KOPT-K1 (cell line): ENCODE measurements around the gene ASIC1.

ENCODE experiments used
- H3K27ac ChIP-seq: fragments of 200-600 bp; sonication (generic); 2 replicates; pipeline ENCODE4 v1.5.1; 2016; ENCODE audit warnings: antibody characterized with exemption, mild to moderate bottlenecking, low read depth, low read length; ENCODE audit not compliant: poor library complexity, severe bottlenecking
- H3K36me3 ChIP-seq: fragments of 200-600 bp; sonication (generic); 2 replicates; pipeline ENCODE4 v1.5.1; 2017; ENCODE audit warnings: antibody characterized with exemption, mild to moderate bottlenecking, low read length, moderate library complexity; ENCODE audit not compliant: insufficient read depth
- H3K9me3 ChIP-seq: fragments of 200-600 bp; sonication (generic); 2 replicates; pipeline ENCODE4 v1.5.1; 2017; ENCODE audit warnings: antibody characterized with exemption, low read length, mild to moderate bottlenecking; ENCODE audit not compliant: insufficient read depth, poor library complexity, severe bottlenecking

The ASIC1 gene

DNA sequence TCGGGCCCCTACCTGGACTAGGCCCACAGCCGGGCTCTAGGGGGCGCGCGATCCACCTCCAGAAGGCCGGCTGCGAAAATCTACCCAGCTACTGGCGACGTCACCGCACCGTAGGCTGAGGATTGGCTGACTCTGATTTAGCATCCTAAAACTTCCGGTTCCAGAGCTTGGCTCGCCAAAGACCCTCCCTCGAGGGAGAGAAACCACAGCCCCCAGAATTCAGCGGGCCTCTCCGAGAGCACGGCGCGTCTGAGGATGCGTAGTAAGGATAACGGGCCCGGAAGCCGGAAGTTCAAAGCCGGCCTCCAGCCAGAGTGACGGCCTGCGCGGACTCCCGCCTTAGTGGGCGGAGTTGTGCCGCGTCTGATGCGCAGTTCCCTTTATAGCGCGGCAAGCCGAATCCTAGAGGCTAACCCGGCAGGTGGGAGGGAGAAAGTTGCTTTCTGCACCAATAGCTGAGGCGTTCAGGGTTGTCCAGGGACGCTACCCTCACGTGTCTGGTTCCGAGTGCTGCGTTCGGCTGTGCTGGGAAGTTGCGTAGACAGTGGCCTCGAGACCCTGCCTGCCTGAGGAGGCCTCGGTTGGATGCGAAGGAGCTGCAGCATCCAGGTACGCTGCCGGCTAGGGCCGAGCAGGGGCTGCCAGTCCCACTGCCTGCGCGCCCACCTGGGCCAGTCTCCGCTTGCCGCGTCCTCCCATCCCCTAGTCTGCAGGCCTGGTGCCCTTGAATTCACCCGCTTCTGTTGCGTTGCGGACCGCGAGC lies 54.5 kb downstream of the ASIC1 start, which contains the start of gene COX14:
Gene COX14, plus strand, starts transcription at position 544 of the 763 bp plus-strand sequence. CDS start 7,808 bp downstream, outside the sequence.
- Histone ChIP-seq H3K27ac (peak within 1 kb of the TSS; percentile 70), H3K9me3 (no peaks in the 10 kb centered on the region), H3K36me3 (peaks cover 17% of the 10 kb centered on the region)

DNA sequence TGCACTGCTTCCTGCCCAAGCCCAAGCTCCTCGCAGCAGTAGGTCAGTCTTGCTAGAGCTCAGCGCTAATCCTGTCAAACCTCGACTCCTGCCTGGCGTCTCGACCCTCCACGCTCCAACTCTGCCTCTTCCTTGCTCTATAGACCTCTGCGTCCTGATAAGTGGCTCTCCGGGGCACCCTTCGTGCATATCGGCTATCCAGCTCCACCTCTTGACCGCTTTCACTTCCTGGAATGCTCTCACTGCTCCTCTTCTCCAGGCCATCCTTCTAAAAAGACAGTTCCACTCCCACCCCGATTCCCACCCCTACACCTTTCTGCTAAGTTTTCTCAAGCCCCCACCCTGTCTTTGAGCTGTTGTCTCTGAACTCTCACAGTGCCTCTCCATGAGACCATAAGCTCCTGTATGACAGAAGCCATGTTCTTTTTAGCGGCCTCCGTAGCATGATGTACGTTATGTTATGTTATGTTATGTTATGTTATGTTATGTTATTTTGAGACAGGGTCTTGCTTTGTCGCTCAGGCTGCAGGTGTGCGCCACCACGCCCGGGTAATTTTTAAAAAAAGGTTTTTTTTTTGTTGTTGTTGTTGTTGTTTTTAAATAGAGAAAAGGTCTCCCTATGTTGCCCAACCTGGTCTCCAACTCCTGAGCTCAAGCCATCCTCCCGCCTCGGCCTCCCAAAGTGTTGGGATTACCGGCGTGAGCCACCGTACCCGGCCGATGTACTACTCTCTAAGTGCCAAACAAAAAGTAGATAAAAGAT lies 55.2 kb downstream of the ASIC1 start:
- H3K36me3 ChIP-seq = peaks cover 24% of the 10 kb centered on the region
- peak overlapping the region; percentile 70 for H3K27ac ChIP-seq
- H3K9me3 ChIP-seq = no peaks in the 10 kb centered on the region

DNA sequence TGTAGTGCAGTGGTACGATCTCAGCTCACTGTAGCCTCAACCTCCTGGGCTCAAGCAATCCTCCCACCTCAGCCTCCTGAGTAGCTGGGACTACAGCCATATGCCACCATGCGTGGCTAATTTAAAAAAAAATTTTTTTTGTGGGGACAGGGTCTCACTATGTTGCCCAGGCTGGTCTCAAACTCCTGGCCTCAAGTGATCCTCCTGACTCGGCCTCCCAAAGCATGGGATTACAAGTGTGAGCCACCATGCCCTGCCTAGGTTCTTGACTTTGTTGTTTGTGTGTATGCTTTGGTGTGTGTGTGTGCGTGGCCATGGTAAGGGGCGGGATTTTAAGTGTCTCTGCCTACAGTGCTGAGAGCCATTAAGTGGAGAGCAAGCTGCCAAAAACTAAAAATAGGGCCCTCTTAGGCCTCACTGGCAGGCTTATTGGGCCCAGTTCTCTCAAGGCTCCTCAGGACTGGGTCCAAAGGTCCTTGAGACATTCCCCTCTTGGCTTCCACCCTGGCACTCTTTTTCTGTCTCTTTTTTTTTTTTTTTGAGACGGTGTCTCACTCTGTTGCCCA lies 59.7 kb downstream of the ASIC1 start:
- H3K36me3 ChIP-seq = peaks cover 55% of the 10 kb centered on the region
- H3K27ac ChIP-seq = no peak overlapping the region

DNA sequence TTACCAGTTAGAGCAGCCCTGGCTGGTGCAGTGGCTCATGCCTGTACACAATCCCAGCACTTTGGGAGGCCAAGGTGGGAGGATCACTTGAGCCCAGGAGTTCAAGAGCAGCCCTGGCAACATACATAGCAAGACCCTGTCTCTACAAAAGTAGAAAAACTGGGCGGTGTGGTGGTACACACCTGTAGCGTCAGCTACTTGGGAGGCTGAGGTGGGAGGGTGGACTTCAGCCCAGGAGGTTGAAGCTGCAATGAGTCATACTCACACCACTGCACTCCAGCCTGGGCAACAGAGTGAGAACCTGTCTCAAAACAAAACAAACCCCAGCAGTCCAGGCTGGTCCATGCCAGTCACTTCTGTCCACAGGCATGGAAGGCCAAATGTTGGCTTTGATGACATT lies 62.0 kb downstream of the ASIC1 start:
- H3K9me3 ChIP-seq = no peaks in the 10 kb centered on the region
- H3K36me3 ChIP-seq = peaks cover 77% of the 10 kb centered on the region
- H3K27ac ChIP-seq = no peak overlapping the region

More for the DNA sequence above, 59.7 kb downstream of the ASIC1 start:
- H3K9me3 ChIP-seq = no peaks in the 10 kb centered on the region

DNA sequence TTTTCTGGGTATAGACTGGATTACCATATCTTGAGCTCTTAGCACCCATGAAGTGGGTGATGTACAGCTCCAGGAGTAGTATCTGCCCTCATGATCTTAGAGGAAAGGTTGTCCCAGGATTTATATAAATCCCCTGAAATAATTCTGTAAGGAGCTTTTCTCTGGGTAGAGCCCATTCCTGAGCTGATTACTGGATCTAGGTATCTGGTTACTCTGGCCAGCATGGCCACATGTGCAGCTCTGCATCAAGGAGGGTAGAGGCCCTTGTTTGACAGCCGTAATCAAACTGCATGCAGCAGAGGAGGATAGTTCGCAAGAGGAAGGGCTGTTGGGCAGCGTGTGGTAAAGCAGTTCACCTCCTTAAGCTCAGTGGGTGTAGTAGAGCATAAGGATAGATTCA lies 63.1 kb downstream of the ASIC1 start:
- Histone ChIP-seq H3K27ac (no peak overlapping the region), H3K9me3 (no peaks in the 10 kb centered on the region), H3K36me3 (peaks cover 84% of the 10 kb centered on the region)

DNA sequence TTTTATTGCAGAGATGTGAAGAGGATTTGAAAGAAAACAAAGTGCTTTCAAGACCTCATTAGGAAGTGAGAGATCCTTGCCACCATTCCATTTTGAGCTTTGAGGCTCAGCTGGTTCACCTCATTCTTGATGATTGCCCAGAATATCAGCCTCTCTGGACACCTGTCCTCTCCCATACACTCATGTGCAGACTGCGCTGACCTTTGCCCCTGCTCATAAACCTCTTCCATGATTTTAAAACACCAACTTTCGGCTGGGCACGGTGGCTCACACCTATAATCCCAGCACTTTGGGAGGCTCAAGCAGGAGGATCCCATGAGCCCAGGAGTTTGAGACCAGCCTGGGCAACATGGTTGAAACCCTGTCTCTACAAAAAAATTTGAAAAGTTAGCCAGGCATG lies 63.6 kb downstream of the ASIC1 start:
- Histone ChIP-seq H3K36me3 (peaks cover 84% of the 10 kb centered on the region), H3K9me3 (no peaks in the 10 kb centered on the region), H3K27ac (no peak overlapping the region)

DNA sequence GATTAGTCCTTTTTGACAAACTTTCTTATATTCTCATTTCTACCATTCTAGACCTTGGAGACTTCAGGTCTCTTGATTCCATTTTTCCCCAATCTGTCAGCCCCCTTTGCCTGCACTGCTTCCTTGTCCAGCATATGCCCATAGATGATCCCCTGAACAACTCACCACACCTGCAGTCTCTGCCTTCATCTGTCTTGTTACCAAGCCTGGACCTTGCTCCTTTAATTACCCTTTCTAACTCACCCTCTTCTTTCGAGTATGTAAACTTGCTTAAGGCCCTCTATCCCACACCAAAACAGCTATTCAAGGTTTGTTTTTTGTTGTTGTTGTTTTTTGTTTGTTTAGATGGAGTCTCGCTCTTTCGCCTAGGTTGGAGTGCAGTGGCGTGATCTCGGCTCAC lies 64.2 kb downstream of the ASIC1 start:
- H3K9me3 ChIP-seq = no peaks in the 10 kb centered on the region
- no peak overlapping the region for H3K27ac ChIP-seq
- H3K36me3 ChIP-seq = peaks cover 81% of the 10 kb centered on the region

DNA sequence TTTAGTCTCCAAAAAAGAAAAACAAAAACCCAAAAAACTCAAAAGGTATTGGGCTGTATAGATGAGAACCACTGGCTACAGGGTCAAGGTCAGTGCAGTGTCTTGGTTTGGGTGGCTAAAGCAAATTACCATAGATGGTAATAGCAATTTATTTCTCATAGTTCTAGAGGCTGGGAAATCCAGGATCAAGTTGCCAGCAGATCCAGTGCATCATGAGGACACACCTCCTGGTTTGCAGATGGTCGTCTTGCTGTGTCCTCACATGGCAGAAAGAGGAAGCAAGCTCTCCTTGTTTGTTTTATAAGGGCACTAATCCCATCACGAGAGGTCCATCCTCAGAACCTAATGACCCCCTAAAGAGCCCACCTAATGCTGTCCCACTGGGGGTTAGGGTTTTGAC lies 65.8 kb downstream of the ASIC1 start:
- no peaks in the 10 kb centered on the region for H3K9me3 ChIP-seq
- peaks cover 87% of the 10 kb centered on the region for H3K36me3 ChIP-seq
- no peak overlapping the region for H3K27ac ChIP-seq

DNA sequence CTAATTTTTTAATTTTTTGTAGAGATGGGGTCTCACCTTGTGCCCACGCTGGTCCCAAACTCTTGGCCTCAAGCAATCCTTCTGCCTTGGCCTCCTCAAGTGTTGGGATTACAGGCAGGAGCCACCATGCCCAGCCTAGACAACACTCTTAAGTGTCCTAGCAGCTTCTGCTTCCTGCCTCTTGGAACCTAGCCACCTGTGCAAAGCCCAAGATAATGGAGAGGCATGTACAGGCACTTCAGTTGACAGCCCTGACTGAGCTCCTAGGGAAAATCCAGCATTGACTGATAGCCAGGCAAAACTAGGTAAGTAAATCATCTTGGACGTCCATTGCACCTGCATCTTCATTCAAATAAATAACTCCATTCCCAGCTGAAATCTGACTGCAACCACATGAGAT lies 70.2 kb downstream of the ASIC1 start:
- Histone ChIP-seq H3K9me3 (no peaks in the 10 kb centered on the region), H3K27ac (no peak overlapping the region), H3K36me3 (peaks cover 94% of the 10 kb centered on the region)

DNA sequence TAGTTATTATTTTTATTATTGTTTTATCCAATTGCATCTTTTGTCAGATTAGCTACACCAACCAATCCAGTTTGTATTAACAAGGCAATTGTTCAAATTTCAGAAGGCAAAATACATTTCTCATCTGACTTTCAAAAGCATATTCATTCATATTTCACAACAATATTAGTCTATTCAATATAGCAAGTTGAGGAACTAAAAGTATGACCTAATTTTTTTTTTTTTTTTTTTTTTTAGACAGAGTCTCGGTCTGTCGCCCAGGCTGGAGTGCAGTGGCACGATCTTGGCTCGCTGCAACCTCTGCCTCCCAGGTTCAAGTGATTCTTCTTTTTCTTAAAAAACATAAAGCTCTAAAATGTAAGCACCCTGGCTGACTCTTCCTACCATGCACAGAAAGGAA lies 71.9 kb downstream of the ASIC1 start:
- Histone ChIP-seq H3K27ac (no peak overlapping the region), H3K36me3 (peaks cover 94% of the 10 kb centered on the region), H3K9me3 (no peaks in the 10 kb centered on the region)

DNA sequence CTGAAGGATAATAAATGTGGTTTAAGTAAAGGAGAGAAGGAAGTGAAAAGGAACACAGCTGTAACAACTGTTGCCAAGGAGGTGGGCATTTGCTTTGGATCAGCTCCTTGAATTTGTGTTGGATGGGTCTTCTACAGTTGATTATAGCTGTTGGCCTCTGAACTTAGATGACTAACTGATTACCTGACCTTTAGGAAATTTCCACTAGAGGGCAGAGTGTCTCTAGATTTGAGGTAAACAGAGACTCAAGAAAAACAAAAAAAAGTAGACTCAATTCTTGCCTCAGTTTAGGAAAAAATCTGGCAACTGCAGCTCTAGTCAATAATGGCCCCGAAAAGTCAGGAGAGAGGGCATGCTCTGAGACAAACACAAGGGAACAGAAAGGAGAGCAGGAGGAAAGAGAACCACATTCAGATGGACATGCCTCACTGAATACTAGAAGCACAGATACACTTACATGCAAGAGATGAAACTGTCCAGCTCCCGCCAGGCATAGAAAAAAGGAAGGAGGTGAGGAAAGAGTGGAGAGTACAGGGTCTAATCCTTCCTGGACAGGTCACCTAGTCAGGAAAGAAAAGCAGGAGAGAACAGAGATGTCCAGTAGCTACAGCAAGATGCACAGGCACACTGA lies 75.2 kb downstream of the ASIC1 start:
- H3K36me3 ChIP-seq = peaks cover 97% of the 10 kb centered on the region
- no peak overlapping the region for H3K27ac ChIP-seq
- H3K9me3 ChIP-seq = no peaks in the 10 kb centered on the region
